B cell (primary cell): ENCODE measurements around the gene DENND4C.

ENCODE experiments used
- CTCF ChIP-seq: fragments of 200-600 bp; IDR thresholded peaks from one replicate; pipeline ENCODE4 v1.8.0; 2022; ENCODE audit warnings: antibody characterized with exemption, mild to moderate bottlenecking
- EZH2 ChIP-seq: IDR thresholded peaks from 2 replicates; pipeline ENCODE4 v1.6.1; 2012; ENCODE audit warnings: borderline replicate concordance, low read depth, mild to moderate bottlenecking, moderate library complexity, low read length; ENCODE audit not compliant: insufficient read depth, poor library complexity, severe bottlenecking

- no peak for TF ChIP-seq CTCF
- TF ChIP-seq EZH2: no peak
These were observed 68.0 kb downstream of the DENND4C start for GRCh38 chr9:19298436-19299000.
